Activated gamma-delta T cell (primary cell): ENCODE measurements around the gene CYTH1.

Source experiments
- DNase-seq: peaks from one replicate; lab custom pipeline; 2025; lab: John Stamatoyannopoulos, UW

The CYTH1 gene

GRCh38 chr17:78805301-78805700, 23.2 kb upstream of the CYTH1 start:
- peak; percentile 28 for DNase-seq

GRCh38 chr17:78804777-78805176, 22.7 kb upstream of the CYTH1 start:
- no peak for DNase-seq

GRCh38 chr17:78803186-78803845, 21.2 kb upstream of the CYTH1 start:
- DNase-seq = no peak

GRCh38 chr17:78802459-78802858, 20.4 kb upstream of the CYTH1 start:
- DNase-seq = no peak

GRCh38 chr17:78802008-78802407, 19.9 kb upstream of the CYTH1 start:
- no peak for DNase-seq

GRCh38 chr17:78800132-78800931, 18.3 kb upstream of the CYTH1 start:
- no peak for DNase-seq

- DNase-seq = no peak
Observed at GRCh38 chr17:78798695-78799559, 16.9 kb upstream of the CYTH1 start.

GRCh38 chr17:78797691-78798585, 15.9 kb upstream of the CYTH1 start:
- DNase-seq = no peak

GRCh38 chr17:78797213-78797612, 15.1 kb upstream of the CYTH1 start:
- DNase-seq = no peak

GRCh38 chr17:78796517-78796900, 14.4 kb upstream of the CYTH1 start:
- DNase-seq = no peak

GRCh38 chr17:78795861-78796516, 13.9 kb upstream of the CYTH1 start:
- DNase-seq = no peak

GRCh38 chr17:78794864-78795640, 13.0 kb upstream of the CYTH1 start:
- DNase-seq = no peak

GRCh38 chr17:78794399-78794798, 12.3 kb upstream of the CYTH1 start:
- no peak for DNase-seq

GRCh38 chr17:78793968-78794367, 11.9 kb upstream of the CYTH1 start:
- no peak for DNase-seq

- DNase-seq = no peak
Observed at GRCh38 chr17:78793415-78793814, 11.3 kb upstream of the CYTH1 start.

- no peak for DNase-seq
Observed at GRCh38 chr17:78791840-78792709, 10.0 kb upstream of the CYTH1 start.

- no peak for DNase-seq
Observed at GRCh38 chr17:78790552-78790951, 8.5 kb upstream of the CYTH1 start.

- DNase-seq = no peak
Observed at GRCh38 chr17:78789663-78790181, 7.6 kb upstream of the CYTH1 start.

- no peak for DNase-seq
Observed at GRCh38 chr17:78789149-78789662, 7.1 kb upstream of the CYTH1 start.
